Hypothalamus (tissue), 51 donors: ENCODE data around the gene SPEF2.

Experiments
- DNase-seq, 51 donors: peaks; one replicate each; lab custom pipeline; 2025; lab: John Stamatoyannopoulos, UW

The SPEF2 gene

GRCh38 chr5:35776757-35777156 is 159.1 kb downstream of the SPEF2 start:
- DNase-seq = no peak

DNA sequence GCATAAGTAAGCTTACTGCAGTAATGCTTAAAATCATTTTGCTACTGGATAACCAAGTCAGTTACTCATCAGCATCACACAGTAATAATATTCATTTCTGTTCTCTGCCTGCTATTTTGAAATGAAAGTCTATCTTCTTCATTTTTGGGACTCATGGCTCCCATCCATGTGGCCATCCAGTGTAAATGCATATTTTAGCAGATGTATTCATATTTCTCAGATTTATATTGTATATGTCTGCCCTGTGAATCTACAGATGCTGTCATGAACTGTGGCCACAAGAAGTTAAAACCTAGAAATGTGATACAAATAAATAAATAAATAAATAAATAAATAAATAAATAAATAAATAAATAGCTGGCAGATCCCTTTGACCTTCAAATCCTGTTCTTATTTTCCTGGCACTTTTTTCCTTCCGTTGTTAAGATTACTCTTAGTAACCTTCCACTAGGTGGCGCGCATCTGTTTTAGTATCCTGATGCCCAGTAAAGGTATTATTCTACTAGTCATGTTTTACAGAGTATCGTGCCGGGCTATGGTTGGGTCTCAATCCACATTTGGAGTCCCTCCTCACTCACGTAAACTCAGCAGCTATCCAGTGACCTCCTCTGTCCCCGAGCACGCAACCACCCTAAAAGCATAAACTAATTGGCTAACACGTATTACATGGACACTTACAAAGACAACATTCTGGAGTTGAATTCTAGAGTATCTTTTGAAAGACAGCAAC is 159.9 kb downstream of the SPEF2 start:
- peak in 29 of 51 donors; percentile 2 to 68 (median 23) for DNase-seq

DNA sequence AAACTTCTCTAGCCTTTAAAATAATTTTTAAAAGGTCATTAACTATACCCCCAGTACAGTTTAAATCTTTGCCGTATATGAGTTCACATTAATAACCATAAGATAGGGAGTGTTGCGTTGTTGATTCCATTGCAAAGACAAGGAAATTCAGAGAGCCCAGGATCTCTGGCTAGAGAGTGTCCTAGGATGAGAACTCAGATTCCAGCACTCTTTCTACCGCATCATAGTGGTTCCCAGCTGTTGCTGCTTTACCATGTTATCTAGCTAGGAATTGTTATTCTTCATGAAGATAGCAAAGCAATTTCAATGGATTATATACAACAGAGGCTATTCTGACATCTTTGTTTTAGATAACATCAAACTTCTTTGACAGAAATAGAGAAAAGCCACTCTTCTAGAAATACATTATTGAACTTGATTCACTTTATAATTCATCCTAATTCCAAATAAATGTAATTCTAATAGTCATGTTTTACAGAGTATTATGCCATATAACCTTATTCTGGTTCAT is 160.7 kb downstream of the SPEF2 start:
- DNase-seq = no peak

DNA sequence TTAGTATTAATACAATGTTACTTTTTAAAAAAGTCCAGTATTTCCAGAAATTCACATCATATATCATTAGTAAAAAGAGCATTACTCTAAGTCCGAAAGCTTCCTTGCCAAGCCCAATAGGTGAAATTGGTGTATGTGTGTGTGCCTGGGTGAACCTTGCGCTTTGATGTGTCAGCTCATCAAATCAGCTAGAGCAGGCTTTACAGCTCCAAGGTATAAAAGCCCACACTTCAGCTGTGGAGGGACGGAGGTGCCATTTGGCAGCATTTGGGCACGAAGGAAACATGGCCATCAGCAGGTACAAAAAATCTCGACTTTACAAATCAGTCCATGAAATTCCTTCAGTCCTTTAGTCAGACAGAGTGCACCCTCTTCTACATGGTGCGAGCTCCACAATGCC is 162.6 kb downstream of the SPEF2 start:
- no peak for DNase-seq

DNA sequence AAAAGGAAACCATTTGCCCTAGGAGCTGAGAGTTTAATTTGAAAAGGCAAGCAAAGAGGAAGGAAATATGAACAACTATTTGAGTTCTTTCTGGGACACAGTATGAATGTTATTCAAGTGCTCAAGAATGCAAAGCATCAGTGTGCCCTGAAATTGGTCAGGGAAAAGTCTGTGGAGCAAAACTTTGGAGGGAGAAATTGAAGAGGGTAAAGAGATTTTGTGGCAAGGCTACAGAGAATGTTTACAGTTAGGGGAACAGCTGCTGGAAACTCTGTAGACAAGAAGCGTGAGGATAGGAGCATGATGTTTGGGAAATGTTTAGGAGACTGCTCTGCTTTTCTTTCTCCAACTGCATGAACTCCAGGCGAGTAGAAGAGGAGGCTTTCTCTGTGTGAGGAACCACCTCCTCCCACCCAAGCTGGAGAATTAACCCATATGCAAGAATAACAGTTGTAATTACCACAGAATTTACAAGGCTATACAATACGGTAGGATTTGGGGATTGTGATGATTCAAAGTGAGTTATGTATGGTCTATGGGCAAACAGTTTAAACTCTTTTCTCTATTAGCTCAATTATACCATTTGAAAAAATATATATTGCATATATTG is 163.6 kb downstream of the SPEF2 start:
- no peak for DNase-seq

DNA sequence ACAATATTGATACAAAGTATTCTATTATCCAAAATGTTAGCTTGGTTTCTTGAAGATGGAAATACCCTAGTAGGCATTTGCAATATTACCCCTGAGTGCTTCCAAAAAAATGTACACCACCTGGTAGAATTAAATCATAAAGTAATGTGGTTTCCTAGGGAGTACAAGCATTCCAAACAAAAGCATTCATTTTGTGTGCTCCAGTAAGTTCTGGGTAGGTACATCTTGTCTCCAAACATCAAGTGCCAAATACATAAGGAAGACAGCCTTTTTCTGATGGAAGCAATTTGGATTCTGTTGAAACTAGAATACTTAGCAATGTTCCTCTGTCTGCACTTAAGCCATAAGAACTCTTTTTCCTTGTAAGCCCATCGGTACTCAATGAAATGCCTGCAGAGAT is 165.9 kb downstream of the SPEF2 start:
- DNase-seq = no peak

DNA sequence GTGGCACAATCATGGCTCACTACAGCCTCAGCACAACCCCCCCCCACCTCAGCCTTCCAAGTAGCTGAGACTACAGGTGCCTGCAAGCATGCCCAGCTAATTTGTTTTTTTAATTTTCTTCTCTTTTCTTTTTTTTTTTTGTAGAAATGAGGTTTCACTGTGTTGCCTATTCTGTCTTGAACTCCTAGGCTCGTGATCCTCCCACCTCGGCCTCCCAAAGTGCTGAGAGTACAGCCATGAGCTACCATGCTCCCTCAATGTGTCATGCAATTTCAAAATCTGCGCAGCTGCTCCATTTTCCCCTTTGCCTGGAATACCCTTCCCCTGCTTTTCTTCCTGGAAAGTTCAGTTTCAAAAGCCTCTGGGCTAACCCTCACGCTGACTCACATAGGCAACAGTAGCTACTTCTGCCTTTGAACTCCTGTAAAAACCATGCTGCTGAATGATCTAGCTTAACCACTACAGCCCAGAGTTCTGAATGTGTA is 168.0 kb downstream of the SPEF2 start:
- no peak for DNase-seq

GRCh38 chr5:35788724-35789123 is 171.1 kb downstream of the SPEF2 start:
- DNase-seq = no peak

DNA sequence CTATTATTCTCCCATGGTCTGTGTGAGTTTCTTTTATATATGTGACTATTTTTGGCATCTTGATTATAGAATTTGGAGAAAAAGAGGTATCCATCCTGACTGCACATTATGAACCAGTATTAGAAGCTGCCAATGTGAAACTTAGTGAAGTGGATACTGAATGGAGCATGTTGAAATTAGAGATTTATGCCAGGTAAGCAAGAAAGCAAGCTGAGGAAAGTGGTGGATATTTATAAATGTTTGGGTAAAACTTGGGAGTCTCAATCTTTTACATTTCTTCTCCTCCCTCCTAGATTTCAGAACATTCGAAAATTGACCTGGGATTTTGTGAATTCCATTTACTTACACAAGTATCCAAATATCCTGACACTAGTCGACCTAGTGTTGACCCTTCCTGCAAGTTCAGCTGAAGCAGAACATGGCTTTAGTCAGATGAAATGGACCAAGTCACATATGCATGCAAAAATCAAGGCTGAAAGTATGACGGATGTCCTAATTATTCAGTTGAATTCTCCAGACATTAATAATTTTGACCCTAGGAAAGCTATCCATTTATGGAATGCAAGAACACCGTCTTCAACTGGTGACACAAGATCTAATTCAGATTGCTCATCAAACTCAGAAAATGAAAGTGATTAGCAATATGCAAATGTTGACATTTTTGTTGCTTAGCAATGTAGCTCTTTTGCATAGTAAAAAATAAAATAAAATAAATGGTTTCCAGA is 172.2 kb downstream of the SPEF2 start:
- no peak for DNase-seq

GRCh38 chr5:35790457-35790822 is 172.8 kb downstream of the SPEF2 start:
- DNase-seq = no peak

- no peak for DNase-seq
These were observed 176.6 kb downstream of the SPEF2 start for GRCh38 chr5:35794328-35794619.

- DNase-seq = no peak
These were observed 177.2 kb downstream of the SPEF2 start for GRCh38 chr5:35794684-35795375.

- no peak for DNase-seq
These were observed 181.5 kb downstream of the SPEF2 start for GRCh38 chr5:35799181-35799580.

DNA sequence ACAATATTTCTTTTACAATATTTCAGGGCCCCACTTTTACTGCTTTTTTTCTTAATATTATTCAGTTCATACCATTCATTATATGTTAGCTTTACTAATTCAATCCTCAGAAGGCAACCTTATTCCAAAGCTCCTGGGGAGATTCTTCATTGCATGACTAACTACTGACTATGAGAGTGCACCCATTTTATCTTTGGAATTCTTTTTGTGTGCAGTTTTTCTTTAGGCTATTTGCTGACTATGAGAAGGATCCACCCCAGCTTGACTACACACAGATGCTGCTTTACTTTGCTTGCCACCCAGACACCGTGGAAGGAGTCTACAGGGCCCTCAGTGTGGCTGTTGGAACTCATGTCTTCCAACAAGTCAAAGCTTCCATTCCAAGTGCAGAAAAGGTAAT is 182.1 kb downstream of the SPEF2 start:
- DNase-seq = no peak

GRCh38 chr5:35803191-35803651 is 185.6 kb downstream of the SPEF2 start:
- peak in 47 of 51 donors; percentile 4 to 90 (median 54) for DNase-seq

- peak in 10 of 51 donors; percentile 4 to 70 (median 11) for DNase-seq
These were observed 186.6 kb downstream of the SPEF2 start for GRCh38 chr5:35804201-35804653.

GRCh38 chr5:35804841-35805240 is 187.2 kb downstream of the SPEF2 start:
- DNase-seq = no peak

DNA sequence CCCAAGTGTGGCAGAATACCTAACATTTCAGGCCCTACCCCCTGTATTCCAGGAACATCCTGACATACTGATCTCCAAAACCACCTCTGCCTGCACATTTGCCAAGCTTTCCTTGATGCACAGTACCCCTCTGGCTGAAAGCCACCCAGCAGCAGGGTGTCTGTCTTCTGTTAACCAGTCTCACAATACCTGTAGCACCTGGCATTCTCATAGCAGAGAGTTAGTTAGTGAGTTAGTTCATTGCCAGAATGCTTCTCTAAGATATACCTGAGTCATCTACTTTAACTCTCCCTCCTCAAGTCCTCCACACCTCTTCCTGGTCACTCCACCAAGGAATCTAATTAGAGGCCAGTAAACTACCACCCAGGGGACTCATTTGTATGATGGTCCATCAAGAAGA is 192.9 kb downstream of the SPEF2 start:
- no peak for DNase-seq

DNA sequence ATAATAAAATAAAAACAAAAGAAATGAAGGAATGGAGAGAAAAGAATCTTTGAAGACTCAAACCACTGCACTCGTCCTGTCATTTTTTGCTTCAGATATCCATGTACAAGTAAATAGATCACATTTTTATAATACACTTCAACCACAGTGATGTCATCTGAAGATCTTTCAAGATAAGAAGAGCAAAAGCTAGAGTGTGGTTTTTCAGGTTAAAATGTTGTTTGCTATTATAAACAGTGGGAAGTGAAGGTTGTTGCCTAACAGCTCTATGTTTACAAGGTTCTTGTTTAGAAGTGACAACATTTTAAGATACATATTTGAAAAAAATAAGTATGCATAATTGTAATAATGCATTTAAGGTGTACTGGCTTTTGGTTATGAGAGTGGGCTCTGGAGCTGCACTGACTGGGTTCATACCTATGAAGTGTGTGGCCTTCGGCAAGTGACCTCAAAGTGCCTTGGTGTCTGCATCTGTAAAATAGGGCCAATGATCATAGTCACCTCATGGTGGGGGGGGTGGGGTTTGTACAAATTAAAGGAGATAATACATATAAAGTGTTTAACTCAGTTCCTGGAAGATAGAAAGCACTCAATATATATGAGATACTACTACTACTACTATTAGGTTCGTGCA is 193.6 kb downstream of the SPEF2 start:
- no peak for DNase-seq

GRCh38 chr5:35813521-35813920 is 195.9 kb downstream of the SPEF2 start:
- no peak for DNase-seq
